Neural progenitor cell (in vitro differentiated cells): ENCODE measurements around the gene NME5. TPM values are rescaled to one million over a fixed set of nuclear protein-coding genes. Genes with fewer than 3 reads are reported as not detected.

ENCODE experiments used
- DNase-seq: peaks from one replicate; pipeline ENCODE4 v3.0.0-alpha.2; 2016; ENCODE audit warnings: low spot score
- H2AFZ ChIP-seq: fragments of 200-600 bp; sonication (generic); replicated peaks from 2 replicates; pipeline ENCODE4 v1.6.1; 2016; ENCODE audit warnings: antibody characterized with exemption
- H3F3A ChIP-seq: fragments of 200-600 bp; sonication (generic); 2 replicates; pipeline ENCODE4 v1.6.1; 2016; ENCODE audit warnings: antibody characterized with exemption, low read depth
- H3K27ac ChIP-seq: fragments of 200-600 bp; sonication (generic); 2 replicates; pipeline ENCODE4 v1.5.1; 2016; ENCODE audit warnings: mild to moderate bottlenecking
- H3K27me3 ChIP-seq: fragments of 200-600 bp; sonication (generic); 2 replicates; pipeline ENCODE4 v1.6.1; 2016; ENCODE audit warnings: mild to moderate bottlenecking, moderate library complexity
- H3K36me3 ChIP-seq: fragments of 200-600 bp; sonication (generic); 2 replicates; pipeline ENCODE4 v1.5.1; 2016
- H3K4me1 ChIP-seq: fragments of 200-600 bp; sonication (generic); 2 replicates; pipeline ENCODE4 v1.6.1; 2016; ENCODE audit warnings: mixed run types
- H3K4me2 ChIP-seq: fragments of 200-600 bp; sonication (generic); 2 replicates; pipeline ENCODE4 v1.6.1; 2016
- H3K4me3 ChIP-seq: fragments of 200-600 bp; sonication (generic); 2 replicates; pipeline ENCODE4 v1.5.1; 2016
- H3K79me2 ChIP-seq: fragments of 200-600 bp; sonication (generic); 2 replicates; pipeline ENCODE4 v1.6.1; 2016; ENCODE audit warnings: low read depth
- H3K9ac ChIP-seq: fragments of 200-600 bp; sonication (generic); 2 replicates; pipeline ENCODE4 v1.6.1; 2016
- H3K9me3 ChIP-seq: fragments of 200-600 bp; sonication (generic); 2 replicates; pipeline ENCODE4 v1.5.1; 2016; ENCODE audit warnings: low read depth
- H4K20me1 ChIP-seq: fragments of 200-600 bp; sonication (generic); 2 replicates; pipeline ENCODE4 v1.6.1; 2016; ENCODE audit warnings: low read depth
- H3K27ac Mint-ChIP-seq: 3 replicates; pipeline ENCODE4 v1.8.0; 2021; ENCODE audit warnings: mixed read lengths
- H3K27me3 Mint-ChIP-seq: 2 replicates; pipeline ENCODE4 v1.8.0; 2022; ENCODE audit warnings: low read depth, mild to moderate bottlenecking, inconsistent platforms, moderate library complexity, mixed read lengths; ENCODE audit not compliant: insufficient read depth
- H3K36me3 Mint-ChIP-seq: 3 replicates; pipeline ENCODE4 v1.8.0; 2021; ENCODE audit warnings: mixed read lengths
- H3K4me1 Mint-ChIP-seq: 3 replicates; pipeline ENCODE4 v1.8.0; 2021; ENCODE audit warnings: mixed read lengths
- H3K4me3 Mint-ChIP-seq: 3 replicates; pipeline ENCODE4 v1.8.0; 2021; ENCODE audit warnings: mild to moderate bottlenecking, moderate library complexity, mixed read lengths
- H3K9me3 Mint-ChIP-seq: 3 replicates; pipeline ENCODE4 v1.8.0; 2020; ENCODE audit warnings: mixed read lengths
- CTCF ChIP-seq: fragments of 200-600 bp; sonication (generic); IDR thresholded peaks from 2 replicates; pipeline ENCODE4 v1.5.1; 2017; ENCODE audit warnings: antibody characterized with exemption, mild to moderate bottlenecking
- EZH2 ChIP-seq: fragments of 200-600 bp; sonication (generic); IDR thresholded peaks from 2 replicates; pipeline ENCODE4 v1.6.1; 2017; ENCODE audit warnings: antibody characterized with exemption, mild to moderate bottlenecking, moderate library complexity
- EZH2phosphoT487 ChIP-seq: fragments of 200-600 bp; sonication (generic); IDR thresholded peaks from 2 replicates; pipeline ENCODE4 v1.6.1; 2017; ENCODE audit warnings: antibody characterized with exemption
- total RNA-seq: library from RNA; depleted of rRNA; stranded (reverse); fragments of >200 nt; gene quantifications from 2 replicates; pipeline ENCODE4 v1.2.3, GENCODE V29; 2015; ENCODE audit warnings: low replicate concordance

Gene NME5
- total RNA-seq, 1 donor from 2014 or later: 8.0 TPM

GRCh38 chr5:138178516-138179276 lies 39.5 kb upstream of the NME5 start, which contains the start of the genes BRD8 and KIF20A:
Gene BRD8 (minus strand): TSS chr5:138178630. CDS start chr5:138178614, 16 bp downstream.
Gene KIF20A (plus strand): TSS chr5:138179112. CDS start chr5:138179681, 569 bp downstream.
- peak within 1 kb of the TSS; percentile 79 for H3K27ac ChIP-seq
- H3F3A ChIP-seq: no peaks in the 10 kb centered on the region
- Mint-ChIP-seq H3K27ac (no peak within 1 kb of the TSS), H3K9me3 (no peaks in the 10 kb centered on the region), H3K4me3 (no peak within 1 kb of the TSS), H3K4me1 (peaks cover 18% of the 10 kb centered on the region), H3K36me3 (peaks cover 25% of the 10 kb centered on the region), H3K27me3 (no peaks in the 10 kb centered on the region)
- no peak for TF ChIP-seq CTCF
- no peak for TF ChIP-seq EZH2phosphoT487
- TF ChIP-seq EZH2: no peak
- DNase-seq: peak; percentile 98
- H3K4me3 ChIP-seq: peak within 1 kb of the TSS; percentile 79
- peak within 1 kb of the TSS; percentile 89 for H3K9ac ChIP-seq
- peaks cover 14% of the 10 kb centered on the region for H3K4me1 ChIP-seq
- peaks cover 18% of the 10 kb centered on the region for H4K20me1 ChIP-seq
- H3K36me3 ChIP-seq: peaks cover 18% of the 10 kb centered on the region
- peak within 1 kb of the TSS; percentile 79 for H2AFZ ChIP-seq
- peaks cover 68% of the 10 kb centered on the region for H3K79me2 ChIP-seq
- H3K27me3 ChIP-seq: no peaks in the 10 kb centered on the region
- H3K9me3 ChIP-seq: no peaks in the 10 kb centered on the region
- H3K4me2 ChIP-seq: peak within 1 kb of the TSS; percentile 97

GRCh38 chr5:138177941-138178515 lies 38.8 kb upstream of the NME5 start:
- Histone ChIP-seq H3K9ac (peak overlapping the region; percentile 89), H3K79me2 (peaks cover 68% of the 10 kb centered on the region), H3K9me3 (no peaks in the 10 kb centered on the region), H4K20me1 (peaks cover 18% of the 10 kb centered on the region), H3F3A (no peaks in the 10 kb centered on the region), H3K27ac (peak overlapping the region; percentile 79), H3K36me3 (peaks cover 19% of the 10 kb centered on the region), H3K27me3 (no peaks in the 10 kb centered on the region), H2AFZ (peak overlapping the region; percentile 78), H3K4me1 (peaks cover 14% of the 10 kb centered on the region), H3K4me2 (peak overlapping the region; percentile 97), H3K4me3 (peak overlapping the region; percentile 79)
- H3K27ac Mint-ChIP-seq: no peak overlapping the region
- H3K9me3 Mint-ChIP-seq: no peaks in the 10 kb centered on the region
- no peak overlapping the region for H3K4me3 Mint-ChIP-seq
- H3K4me1 Mint-ChIP-seq: peaks cover 18% of the 10 kb centered on the region
- peak; percentile 21 for DNase-seq
- TF ChIP-seq CTCF (no peak), EZH2 (no peak), EZH2phosphoT487 (no peak)
- H3K27me3 Mint-ChIP-seq: no peaks in the 10 kb centered on the region
- peaks cover 25% of the 10 kb centered on the region for H3K36me3 Mint-ChIP-seq

DNA sequence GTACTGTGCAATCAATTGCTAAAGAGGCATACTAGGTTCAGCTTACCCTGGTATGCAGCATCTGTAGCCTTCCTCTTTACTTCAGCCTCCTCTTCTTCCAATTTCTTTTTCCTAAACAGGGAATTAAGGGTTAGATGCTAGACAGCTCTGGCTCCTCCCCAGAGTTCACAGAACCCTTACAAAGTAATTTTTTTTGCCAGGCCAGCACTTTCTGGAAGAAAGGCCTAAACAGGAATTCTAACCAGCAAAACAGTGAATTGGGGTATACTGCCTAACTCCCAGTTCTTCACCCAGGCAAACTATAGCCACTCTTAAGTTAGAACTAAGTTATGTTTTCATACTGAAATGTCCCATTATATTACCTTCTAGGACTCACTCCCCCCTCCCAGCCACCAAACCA lies 31.1 kb upstream of the NME5 start:
- peaks cover 38% of the 10 kb centered on the region for H3K36me3 ChIP-seq
- no peak overlapping the region for H3K27ac ChIP-seq
- no peaks in the 10 kb centered on the region for H3K4me1 Mint-ChIP-seq
- TF ChIP-seq CTCF: no peak
- no peak for TF ChIP-seq EZH2
- TF ChIP-seq EZH2phosphoT487: no peak
- no peak overlapping the region for H3K27ac Mint-ChIP-seq
- H3K9ac ChIP-seq: no peak overlapping the region
- peaks cover 46% of the 10 kb centered on the region for H3K36me3 Mint-ChIP-seq
- H3K4me1 ChIP-seq: no peaks in the 10 kb centered on the region
- no peak overlapping the region for H2AFZ ChIP-seq
- peaks cover 15% of the 10 kb centered on the region for H3K79me2 ChIP-seq
- no peak overlapping the region for H3K4me3 Mint-ChIP-seq
- no peaks in the 10 kb centered on the region for H3K9me3 Mint-ChIP-seq
- H3K4me3 ChIP-seq: no peak overlapping the region
- peaks cover 14% of the 10 kb centered on the region for H4K20me1 ChIP-seq
- no peaks in the 10 kb centered on the region for H3K27me3 ChIP-seq
- no peaks in the 10 kb centered on the region for H3K27me3 Mint-ChIP-seq
- H3K4me2 ChIP-seq: no peak overlapping the region
- DNase-seq: no peak
- H3K9me3 ChIP-seq: no peaks in the 10 kb centered on the region
- no peaks in the 10 kb centered on the region for H3F3A ChIP-seq
